NCI-H748 (cell line): ENCODE results near the gene MS4A15.

Source experiments
- DNase-seq: peaks from one replicate; lab custom pipeline; 2025; ENCODE audit not compliant: unreplicated experiment; lab: John Stamatoyannopoulos, UW

The MS4A15 gene

DNA sequence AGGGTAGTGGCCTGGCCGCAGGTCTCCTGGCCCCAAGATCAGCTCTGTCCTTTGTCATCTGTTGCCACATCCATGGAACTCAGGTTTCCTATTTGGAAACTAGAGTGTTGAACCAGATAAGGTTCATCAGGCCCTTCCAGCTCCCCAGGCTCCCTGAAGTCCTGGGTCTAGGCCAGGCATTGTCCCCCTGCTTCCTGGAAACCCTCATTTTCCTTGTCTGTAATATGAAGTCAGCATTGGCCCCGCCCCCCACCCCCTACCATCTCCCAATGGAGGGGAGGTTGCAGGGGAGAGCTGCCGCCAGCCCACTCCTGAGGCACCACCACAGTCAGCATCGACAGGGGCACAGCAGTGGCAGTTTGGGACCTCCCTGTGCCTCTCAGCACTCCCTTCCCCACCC lies 19.5 kb downstream of the MS4A15 start:
- no peak for DNase-seq

GRCh38 chr11:60777106-60777505 lies 20.4 kb downstream of the MS4A15 start:
- no peak for DNase-seq

DNA sequence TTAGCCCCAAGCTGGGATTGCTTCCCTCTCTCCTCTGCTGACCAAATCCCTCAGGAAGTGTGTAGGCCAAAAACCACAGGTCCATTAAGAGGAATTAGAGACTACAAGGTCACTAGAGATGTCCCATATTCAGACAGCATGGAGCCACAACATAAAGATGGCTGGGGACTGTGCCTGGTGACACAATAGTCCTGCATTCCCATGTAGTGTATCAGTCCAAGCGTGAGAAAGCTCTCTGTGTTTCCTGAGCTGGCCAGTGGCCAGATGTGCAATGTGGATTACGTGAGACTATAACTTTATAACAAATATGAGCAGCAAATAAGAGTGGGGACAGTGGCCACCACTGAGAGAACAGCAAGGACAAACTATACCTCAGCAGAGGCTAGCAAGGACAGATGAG lies 20.9 kb downstream of the MS4A15 start:
- no peak for DNase-seq

DNA sequence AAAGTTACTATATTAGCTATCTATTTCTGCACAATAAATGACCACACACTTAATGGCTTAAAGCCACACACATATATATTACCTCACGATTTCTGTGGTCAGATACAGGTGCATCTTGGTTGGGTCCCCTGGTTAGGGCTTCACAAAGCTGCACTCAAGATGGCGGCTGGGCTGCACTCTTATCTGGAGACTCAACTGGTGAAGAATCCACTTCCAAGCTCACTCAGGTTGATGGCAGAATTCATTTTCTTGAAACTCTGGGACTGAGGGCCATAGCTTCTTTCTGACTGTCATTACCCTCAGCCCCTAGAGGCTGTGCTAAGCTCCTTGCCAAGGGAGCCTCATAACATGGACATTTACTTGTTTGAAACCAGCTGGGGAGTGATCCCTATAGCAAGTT lies 23.4 kb downstream of the MS4A15 start:
- DNase-seq, result no peak

DNA sequence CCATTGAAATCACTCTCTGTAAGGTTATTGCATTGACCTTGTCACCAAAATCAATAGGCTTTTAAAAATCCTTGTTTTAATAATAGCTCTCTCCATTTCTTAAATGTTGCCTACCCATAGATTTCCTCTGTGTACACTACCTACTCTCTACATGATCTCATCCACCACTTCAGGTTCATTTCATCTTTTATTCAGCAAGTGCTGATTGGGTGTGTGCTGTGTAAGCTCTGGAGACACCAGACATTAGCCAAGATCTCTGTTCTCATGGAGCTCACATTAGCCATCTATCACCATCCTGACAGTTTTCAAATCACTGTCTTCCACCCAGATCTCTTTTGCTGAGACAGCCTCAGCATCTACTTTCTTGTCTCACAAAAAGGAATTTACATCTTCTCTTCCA lies 24.1 kb downstream of the MS4A15 start:
- no peak for DNase-seq

- no peak for DNase-seq
Observed at GRCh38 chr11:60781286-60781980, 24.8 kb downstream of the MS4A15 start.

DNA sequence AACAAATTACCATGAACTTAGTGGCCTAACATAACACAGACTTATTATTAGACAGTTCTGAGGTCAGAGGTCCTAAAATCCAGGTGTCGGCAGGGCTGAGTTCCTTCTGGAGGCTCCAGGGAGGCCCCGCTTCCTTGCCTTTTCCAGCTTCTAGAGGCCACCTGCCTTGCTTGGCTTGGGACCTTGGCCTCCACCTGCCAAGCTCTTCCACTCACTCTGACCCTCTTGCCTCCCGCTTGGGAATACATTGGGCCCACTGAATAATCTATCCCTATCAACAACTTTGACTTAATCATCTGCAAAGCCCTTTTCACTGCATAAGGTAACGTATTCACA lies 25.3 kb downstream of the MS4A15 start:
- no peak for DNase-seq

GRCh38 chr11:60782393-60783140 lies 25.9 kb downstream of the MS4A15 start:
- DNase-seq, result no peak

GRCh38 chr11:60783141-60783484 lies 26.4 kb downstream of the MS4A15 start:
- DNase-seq, result no peak

- no peak for DNase-seq
Observed at GRCh38 chr11:60783911-60784310, 27.2 kb downstream of the MS4A15 start.

- DNase-seq, result no peak
Observed at GRCh38 chr11:60785136-60785535, 28.5 kb downstream of the MS4A15 start, which contains the start of gene MS4A10. Gene MS4A10, plus strand, starts transcription at chr11:60785333. Its CDS starts 5,003 bp downstream, at chr11:60790336.

DNA sequence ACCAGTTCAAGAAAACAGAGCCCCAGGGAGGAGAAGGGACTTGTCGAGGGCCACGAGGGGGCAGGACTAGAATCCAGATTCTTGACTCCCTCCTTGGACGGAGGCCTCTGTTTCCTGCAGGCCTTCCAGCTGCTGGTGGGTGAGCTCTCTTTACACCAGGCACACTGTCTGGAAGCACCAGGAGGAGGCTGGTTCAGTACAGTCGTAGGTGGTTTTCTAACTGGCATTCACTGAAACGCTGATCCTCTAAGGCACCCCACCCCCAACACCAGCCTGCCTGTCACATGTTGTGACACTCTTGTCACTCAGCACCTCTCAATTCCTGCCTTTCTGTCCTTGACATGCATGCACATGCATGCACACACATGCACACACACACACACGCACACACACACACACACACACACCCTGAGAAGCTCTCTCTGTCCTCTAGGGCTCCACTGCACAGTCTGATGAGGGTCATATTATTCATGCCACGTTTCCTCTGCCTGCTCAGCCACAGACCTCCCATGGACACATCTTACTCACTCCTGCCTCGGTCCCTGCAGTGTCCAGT lies 29.2 kb downstream of the MS4A15 start:
- no peak for DNase-seq

GRCh38 chr11:60786811-60787567 lies 30.3 kb downstream of the MS4A15 start:
- no peak for DNase-seq

DNA sequence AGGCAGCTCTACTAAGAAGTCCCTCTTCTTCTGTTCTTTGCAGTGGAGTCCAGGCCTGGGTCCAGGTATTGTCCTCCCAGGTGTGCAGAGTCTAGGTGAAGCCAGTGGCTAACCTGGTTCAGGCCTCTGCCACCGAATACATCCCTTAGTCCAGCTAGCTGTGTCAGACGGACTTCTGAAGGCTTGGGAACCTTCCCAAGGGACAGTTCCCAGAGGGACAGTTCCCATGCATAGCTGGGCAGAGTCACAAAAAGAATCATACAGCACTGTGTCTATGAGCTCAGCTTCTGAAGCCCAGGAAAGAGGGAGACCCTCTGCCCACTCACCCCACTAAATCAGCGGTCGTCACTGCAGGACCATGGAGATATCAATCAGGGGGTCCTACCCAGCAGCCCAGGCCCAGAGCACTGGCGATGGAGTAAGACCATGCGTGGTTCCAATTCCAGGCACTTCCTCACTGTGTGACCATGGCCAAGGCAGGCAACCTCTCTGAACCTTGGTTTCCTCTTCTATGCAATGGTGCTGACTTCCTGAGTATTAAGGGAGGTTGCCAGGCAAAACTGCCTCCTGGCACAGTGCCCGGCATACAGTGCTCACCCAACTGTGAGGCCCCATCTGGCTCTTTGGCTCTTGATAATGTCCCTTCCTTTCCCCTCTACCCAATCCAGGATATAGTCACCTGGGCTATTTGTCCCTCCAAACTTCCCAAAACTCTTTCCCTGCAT lies 31.9 kb downstream of the MS4A15 start:
- no peak for DNase-seq

GRCh38 chr11:60790726-60791125 lies 34.1 kb downstream of the MS4A15 start:
- DNase-seq, result no peak

- DNase-seq, result no peak
Observed at GRCh38 chr11:60791153-60791933, 34.7 kb downstream of the MS4A15 start.

GRCh38 chr11:60792521-60792920 lies 35.9 kb downstream of the MS4A15 start:
- no peak for DNase-seq

DNA sequence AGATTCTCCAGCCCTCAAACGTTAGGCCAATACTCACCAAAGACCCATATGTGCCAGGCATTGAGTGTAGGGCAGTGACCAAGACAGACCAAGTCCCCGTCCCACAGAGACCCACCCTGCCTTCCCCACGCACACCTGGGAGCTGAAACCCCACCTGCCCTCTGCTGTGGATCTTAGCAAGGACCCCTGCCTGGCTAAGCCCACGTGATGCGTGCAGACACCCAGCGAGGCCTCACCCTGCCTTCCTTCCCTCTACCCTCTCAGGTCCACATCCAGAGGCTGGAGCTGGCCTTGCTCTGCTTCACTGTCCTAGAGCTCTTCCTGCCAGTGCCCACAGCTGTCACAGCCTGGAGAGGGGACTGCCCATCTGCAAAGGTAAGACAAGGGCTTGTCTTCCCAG lies 38.6 kb downstream of the MS4A15 start:
- no peak for DNase-seq

- DNase-seq, result no peak
Observed at GRCh38 chr11:60797846-60798630, 41.4 kb downstream of the MS4A15 start.

GRCh38 chr11:60798631-60799030 lies 42.0 kb downstream of the MS4A15 start:
- no peak for DNase-seq
